K562 (cell line): ENCODE data around the gene SCAP. TPM values are rescaled to one million over a fixed set of nuclear protein-coding genes. Genes with fewer than 3 reads are reported as not detected.

ENCODE experiments used
- HMG20B ChIP-seq: fragments of 250-450 bp; sonication (Bioruptor Pico); IDR thresholded peaks from 2 replicates; pipeline ENCODE4 v1.5.0; 2021; ENCODE audit warnings: mild to moderate bottlenecking
- POLR3A ChIP-seq: IDR thresholded peaks from 2 replicates; pipeline ENCODE4 v1.6.1; 2011; ENCODE audit warnings: borderline replicate concordance, mild to moderate bottlenecking, moderate library complexity; ENCODE audit not compliant: insufficient read length, insufficient read depth; ENCODE audit errors: extremely low read depth
- SETDB1 ChIP-seq: IDR thresholded peaks from one replicate; pipeline ENCODE4 v1.6.1; 2012; ENCODE audit warnings: low read length, control low read depth, inconsistent platforms
- SMC3 ChIP-seq: conservative IDR thresholded peaks from 2 replicates; pipeline ENCODE4 v1.6.1; 2011; ENCODE audit warnings: low read depth, low read length, improper control_type of control experiment; ENCODE audit not compliant: insufficient read depth
- SNRNP70 ChIP-seq: fragments of 200-400 bp; formaldehyde crosslinking; optimal IDR thresholded peaks from 2 replicates; pipeline ENCODE3; 2017; ENCODE audit warnings: low read depth, low read length
- ZNF124 ChIP-seq: sonication (generic); formaldehyde crosslinking; IDR thresholded peaks from 2 replicates; pipeline ENCODE4 v1.8.1; 2022; ENCODE audit warnings: missing genetic modification reagents
- polyA plus RNA-seq, 8 experiments: library from polyadenylated mRNA; depleted of rRNA in 4 of 8; stranded (reverse) in 5 of 8; unstranded in 3 of 8; fragments of >200 nt; fragmentation: Nextera tagmentation in 2 of 8; fragmentation: Illumina TruSeq in 1 of 8; extraction: Ambion mirVana in 2 of 8; extraction: Trizol in 1 of 8; gene quantifications; 2 replicates each; pipeline versions ENCODE4 v1.2.1 to v1.2.3, GENCODE V29; 2011 to 2014; ENCODE audit warnings: inconsistent platforms in 1 of 8, missing spikeins in 1 of 8
- total RNA-seq, 7 experiments: library from RNA; depleted of rRNA in 6 of 7; stranded (reverse); fragments of >200 nt in 6 of 7; fragmentation: Illumina TruSeq in 2 of 7; extraction: Trizol in 2 of 7; gene quantifications; 2 replicates each; pipeline versions ENCODE4 v1.2.1 to v1.2.3, GENCODE V29; 2011 to 2021; ENCODE audit warnings: low replicate concordance in 1 of 7
- TF ChIP-seq, protein P1 (sequence below): sonication (generic); formaldehyde crosslinking; IDR thresholded peaks from 2 replicates; pipeline ENCODE4 v1.9.0; 2022; ENCODE audit warnings: mild to moderate bottlenecking, missing genetic modification reagents
- TF ChIP-seq, protein P2 (sequence below): IDR thresholded peaks from 2 replicates; pipeline ENCODE4 v1.6.1; 2012; ENCODE audit warnings: low read depth, low read length, improper control_type of control experiment, borderline replicate concordance
- TF ChIP-seq, protein P3 (sequence below), 3 experiments: IDR thresholded peaks in 2 of 3; conservative IDR thresholded peaks in 1 of 3; 2 replicates each; pipeline ENCODE4 v1.5.1; 2011 to 2012; ENCODE audit warnings: low read length in 3 of 3, mild to moderate bottlenecking in 3 of 3, control low read depth in 2 of 3, improper control_type of control experiment in 1 of 3, inconsistent platforms in 1 of 3, low read depth in 1 of 3, mixed read lengths in 1 of 3, moderate library complexity in 1 of 3; ENCODE audit not compliant: insufficient read depth in 2 of 3
- TF ChIP-seq, protein P4 (sequence below): fragments of 200-600 bp; sonication (generic); IDR thresholded peaks from one replicate; pipeline ENCODE4 v1.6.1; 2012; ENCODE audit warnings: mild to moderate bottlenecking, low read depth, low read length, inconsistent platforms

Gene SCAP
- total and polyA plus RNA-seq, 9 of the 15 experiments (the other 6 are each of a cell fraction or from before 2014, with no cell fraction given) = 2.6 to 104 (median 37.8) TPM

DNA sequence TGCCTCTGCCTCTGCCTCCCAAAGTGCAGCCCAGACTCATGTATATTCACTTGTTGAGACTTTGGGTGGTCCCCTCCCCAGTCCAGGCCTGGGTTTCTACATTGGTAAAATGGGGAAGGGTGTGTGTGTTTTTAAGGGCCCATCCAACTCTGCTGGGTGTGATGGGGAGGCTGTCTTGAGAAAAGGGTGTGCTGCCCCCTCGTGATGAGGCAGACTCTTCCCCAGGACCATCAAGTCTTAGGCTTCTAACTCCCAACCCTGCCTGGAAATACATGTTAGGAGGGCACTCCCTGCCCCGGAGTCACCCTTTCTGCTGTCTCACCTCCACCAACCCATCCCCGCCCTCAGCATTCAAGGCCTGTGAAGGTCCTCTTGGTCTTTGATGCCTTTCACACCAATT, 99.3 kb downstream of the SCAP start (continued):
- TF ChIP-seq HMG20B (CRISPR knock-in tag) (no peak), ZNF124 (no peak), SNRNP70 (no peak), POLR3A (no peak), SETDB1 (no peak), SMC3 (0 out of 2 replicates have a peak, but pooled peaks have one; percentile 29)
- TF ChIP-seq, protein P1, sequence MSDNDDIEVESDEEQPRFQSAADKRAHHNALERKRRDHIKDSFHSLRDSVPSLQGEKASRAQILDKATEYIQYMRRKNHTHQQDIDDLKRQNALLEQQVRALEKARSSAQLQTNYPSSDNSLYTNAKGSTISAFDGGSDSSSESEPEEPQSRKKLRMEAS = no peak
- TF ChIP-seq, protein P2, sequence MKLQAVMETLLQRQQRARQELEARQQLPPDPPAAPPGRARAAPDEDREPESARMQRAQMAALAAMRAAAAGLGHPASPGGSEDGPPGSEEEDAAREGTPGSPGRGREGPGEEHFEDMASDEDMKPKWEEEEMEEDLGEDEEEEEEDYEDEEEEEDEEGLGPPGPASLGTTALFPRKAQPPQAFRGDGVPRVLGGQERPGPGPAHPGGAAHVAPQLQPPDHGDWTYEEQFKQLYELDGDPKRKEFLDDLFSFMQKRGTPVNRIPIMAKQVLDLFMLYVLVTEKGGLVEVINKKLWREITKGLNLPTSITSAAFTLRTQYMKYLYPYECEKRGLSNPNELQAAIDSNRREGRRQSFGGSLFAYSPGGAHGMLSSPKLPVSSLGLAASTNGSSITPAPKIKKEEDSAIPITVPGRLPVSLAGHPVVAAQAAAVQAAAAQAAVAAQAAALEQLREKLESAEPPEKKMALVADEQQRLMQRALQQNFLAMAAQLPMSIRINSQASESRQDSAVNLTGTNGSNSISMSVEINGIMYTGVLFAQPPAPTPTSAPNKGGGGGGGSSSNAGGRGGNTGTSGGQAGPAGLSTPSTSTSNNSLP = no peak
- TF ChIP-seq, protein P3, sequence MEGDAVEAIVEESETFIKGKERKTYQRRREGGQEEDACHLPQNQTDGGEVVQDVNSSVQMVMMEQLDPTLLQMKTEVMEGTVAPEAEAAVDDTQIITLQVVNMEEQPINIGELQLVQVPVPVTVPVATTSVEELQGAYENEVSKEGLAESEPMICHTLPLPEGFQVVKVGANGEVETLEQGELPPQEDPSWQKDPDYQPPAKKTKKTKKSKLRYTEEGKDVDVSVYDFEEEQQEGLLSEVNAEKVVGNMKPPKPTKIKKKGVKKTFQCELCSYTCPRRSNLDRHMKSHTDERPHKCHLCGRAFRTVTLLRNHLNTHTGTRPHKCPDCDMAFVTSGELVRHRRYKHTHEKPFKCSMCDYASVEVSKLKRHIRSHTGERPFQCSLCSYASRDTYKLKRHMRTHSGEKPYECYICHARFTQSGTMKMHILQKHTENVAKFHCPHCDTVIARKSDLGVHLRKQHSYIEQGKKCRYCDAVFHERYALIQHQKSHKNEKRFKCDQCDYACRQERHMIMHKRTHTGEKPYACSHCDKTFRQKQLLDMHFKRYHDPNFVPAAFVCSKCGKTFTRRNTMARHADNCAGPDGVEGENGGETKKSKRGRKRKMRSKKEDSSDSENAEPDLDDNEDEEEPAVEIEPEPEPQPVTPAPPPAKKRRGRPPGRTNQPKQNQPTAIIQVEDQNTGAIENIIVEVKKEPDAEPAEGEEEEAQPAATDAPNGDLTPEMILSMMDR (IDR thresholded peaks at IDR 0.05 in 2 of 3, conservative IDR thresholded peaks at IDR 0.05 in 1 of 3; ENCODE audit: insufficient read depth in 2 of 3, low read depth in 1 of 3, low read length in 3 of 3) = peak; percentile 35 to 52 (median 49); a peak in 5 of 6 replicates
- TF ChIP-seq, protein P4, sequence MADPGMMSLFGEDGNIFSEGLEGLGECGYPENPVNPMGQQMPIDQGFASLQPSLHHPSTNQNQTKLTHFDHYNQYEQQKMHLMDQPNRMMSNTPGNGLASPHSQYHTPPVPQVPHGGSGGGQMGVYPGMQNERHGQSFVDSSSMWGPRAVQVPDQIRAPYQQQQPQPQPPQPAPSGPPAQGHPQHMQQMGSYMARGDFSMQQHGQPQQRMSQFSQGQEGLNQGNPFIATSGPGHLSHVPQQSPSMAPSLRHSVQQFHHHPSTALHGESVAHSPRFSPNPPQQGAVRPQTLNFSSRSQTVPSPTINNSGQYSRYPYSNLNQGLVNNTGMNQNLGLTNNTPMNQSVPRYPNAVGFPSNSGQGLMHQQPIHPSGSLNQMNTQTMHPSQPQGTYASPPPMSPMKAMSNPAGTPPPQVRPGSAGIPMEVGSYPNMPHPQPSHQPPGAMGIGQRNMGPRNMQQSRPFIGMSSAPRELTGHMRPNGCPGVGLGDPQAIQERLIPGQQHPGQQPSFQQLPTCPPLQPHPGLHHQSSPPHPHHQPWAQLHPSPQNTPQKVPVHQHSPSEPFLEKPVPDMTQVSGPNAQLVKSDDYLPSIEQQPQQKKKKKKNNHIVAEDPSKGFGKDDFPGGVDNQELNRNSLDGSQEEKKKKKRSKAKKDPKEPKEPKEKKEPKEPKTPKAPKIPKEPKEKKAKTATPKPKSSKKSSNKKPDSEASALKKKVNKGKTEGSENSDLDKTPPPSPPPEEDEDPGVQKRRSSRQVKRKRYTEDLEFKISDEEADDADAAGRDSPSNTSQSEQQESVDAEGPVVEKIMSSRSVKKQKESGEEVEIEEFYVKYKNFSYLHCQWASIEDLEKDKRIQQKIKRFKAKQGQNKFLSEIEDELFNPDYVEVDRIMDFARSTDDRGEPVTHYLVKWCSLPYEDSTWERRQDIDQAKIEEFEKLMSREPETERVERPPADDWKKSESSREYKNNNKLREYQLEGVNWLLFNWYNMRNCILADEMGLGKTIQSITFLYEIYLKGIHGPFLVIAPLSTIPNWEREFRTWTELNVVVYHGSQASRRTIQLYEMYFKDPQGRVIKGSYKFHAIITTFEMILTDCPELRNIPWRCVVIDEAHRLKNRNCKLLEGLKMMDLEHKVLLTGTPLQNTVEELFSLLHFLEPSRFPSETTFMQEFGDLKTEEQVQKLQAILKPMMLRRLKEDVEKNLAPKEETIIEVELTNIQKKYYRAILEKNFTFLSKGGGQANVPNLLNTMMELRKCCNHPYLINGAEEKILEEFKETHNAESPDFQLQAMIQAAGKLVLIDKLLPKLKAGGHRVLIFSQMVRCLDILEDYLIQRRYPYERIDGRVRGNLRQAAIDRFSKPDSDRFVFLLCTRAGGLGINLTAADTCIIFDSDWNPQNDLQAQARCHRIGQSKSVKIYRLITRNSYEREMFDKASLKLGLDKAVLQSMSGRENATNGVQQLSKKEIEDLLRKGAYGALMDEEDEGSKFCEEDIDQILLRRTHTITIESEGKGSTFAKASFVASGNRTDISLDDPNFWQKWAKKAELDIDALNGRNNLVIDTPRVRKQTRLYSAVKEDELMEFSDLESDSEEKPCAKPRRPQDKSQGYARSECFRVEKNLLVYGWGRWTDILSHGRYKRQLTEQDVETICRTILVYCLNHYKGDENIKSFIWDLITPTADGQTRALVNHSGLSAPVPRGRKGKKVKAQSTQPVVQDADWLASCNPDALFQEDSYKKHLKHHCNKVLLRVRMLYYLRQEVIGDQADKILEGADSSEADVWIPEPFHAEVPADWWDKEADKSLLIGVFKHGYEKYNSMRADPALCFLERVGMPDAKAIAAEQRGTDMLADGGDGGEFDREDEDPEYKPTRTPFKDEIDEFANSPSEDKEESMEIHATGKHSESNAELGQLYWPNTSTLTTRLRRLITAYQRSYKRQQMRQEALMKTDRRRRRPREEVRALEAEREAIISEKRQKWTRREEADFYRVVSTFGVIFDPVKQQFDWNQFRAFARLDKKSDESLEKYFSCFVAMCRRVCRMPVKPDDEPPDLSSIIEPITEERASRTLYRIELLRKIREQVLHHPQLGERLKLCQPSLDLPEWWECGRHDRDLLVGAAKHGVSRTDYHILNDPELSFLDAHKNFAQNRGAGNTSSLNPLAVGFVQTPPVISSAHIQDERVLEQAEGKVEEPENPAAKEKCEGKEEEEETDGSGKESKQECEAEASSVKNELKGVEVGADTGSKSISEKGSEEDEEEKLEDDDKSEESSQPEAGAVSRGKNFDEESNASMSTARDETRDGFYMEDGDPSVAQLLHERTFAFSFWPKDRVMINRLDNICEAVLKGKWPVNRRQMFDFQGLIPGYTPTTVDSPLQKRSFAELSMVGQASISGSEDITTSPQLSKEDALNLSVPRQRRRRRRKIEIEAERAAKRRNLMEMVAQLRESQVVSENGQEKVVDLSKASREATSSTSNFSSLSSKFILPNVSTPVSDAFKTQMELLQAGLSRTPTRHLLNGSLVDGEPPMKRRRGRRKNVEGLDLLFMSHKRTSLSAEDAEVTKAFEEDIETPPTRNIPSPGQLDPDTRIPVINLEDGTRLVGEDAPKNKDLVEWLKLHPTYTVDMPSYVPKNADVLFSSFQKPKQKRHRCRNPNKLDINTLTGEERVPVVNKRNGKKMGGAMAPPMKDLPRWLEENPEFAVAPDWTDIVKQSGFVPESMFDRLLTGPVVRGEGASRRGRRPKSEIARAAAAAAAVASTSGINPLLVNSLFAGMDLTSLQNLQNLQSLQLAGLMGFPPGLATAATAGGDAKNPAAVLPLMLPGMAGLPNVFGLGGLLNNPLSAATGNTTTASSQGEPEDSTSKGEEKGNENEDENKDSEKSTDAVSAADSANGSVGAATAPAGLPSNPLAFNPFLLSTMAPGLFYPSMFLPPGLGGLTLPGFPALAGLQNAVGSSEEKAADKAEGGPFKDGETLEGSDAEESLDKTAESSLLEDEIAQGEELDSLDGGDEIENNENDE = no peak
